Nephron progenitor cell (in vitro differentiated cells): ENCODE results near the gene SLAMF8.

Experiments used
- DNase-seq: peaks from one replicate; pipeline ENCODE4 v3.0.0; 2021
- H3K27ac Mint-ChIP-seq: 2 replicates; pipeline ENCODE4 v1.8.0; 2021; ENCODE audit warnings: mild to moderate bottlenecking, moderate library complexity, mixed read lengths
- H3K27me3 Mint-ChIP-seq: 2 replicates; pipeline ENCODE4 v1.8.0; 2021; ENCODE audit warnings: mild to moderate bottlenecking, low read depth, mixed read lengths; ENCODE audit not compliant: poor library complexity
- H3K36me3 Mint-ChIP-seq: 2 replicates; pipeline ENCODE4 v1.8.0; 2021; ENCODE audit warnings: low read depth, mixed read lengths
- H3K4me1 Mint-ChIP-seq: 2 replicates; pipeline ENCODE4 v1.8.0; 2021; ENCODE audit warnings: mixed read lengths
- H3K4me3 Mint-ChIP-seq: 2 replicates; pipeline ENCODE4 v1.8.0; 2021; ENCODE audit warnings: mild to moderate bottlenecking, moderate library complexity, mixed read lengths
- H3K9me3 Mint-ChIP-seq: 2 replicates; pipeline ENCODE4 v1.8.0; 2021; ENCODE audit warnings: mild to moderate bottlenecking, moderate library complexity, mixed read lengths
- TF ChIP-seq, protein P1 (sequence below): fragments of 200-600 bp; sonication (generic); IDR thresholded peaks from 2 replicates; pipeline ENCODE4 v1.5.0; 2021; ENCODE audit warnings: antibody characterized with exemption

The SLAMF8 gene

DNA sequence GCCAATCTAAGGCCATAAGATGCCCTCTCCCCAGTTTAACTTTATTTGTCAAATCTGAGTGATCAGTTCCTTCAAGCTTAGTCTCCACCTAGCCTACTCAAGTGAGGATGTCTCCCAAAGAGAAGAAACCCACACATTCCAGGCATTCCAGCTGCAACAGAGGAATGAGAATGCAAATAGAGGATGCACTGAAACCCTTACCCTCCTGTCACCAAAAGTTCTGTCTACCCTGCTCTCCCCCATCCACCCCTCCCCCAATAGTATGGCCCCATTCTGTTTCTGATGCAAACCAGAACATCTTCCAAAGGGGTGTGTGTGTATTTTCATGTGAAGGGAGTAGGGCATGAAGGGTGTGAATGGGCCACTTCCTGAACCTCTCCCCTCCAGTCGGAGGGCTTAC is 42.9 kb upstream of the SLAMF8 start:
- no peaks in the 10 kb centered on the region for H3K36me3 Mint-ChIP-seq
- TF ChIP-seq, protein P1, sequence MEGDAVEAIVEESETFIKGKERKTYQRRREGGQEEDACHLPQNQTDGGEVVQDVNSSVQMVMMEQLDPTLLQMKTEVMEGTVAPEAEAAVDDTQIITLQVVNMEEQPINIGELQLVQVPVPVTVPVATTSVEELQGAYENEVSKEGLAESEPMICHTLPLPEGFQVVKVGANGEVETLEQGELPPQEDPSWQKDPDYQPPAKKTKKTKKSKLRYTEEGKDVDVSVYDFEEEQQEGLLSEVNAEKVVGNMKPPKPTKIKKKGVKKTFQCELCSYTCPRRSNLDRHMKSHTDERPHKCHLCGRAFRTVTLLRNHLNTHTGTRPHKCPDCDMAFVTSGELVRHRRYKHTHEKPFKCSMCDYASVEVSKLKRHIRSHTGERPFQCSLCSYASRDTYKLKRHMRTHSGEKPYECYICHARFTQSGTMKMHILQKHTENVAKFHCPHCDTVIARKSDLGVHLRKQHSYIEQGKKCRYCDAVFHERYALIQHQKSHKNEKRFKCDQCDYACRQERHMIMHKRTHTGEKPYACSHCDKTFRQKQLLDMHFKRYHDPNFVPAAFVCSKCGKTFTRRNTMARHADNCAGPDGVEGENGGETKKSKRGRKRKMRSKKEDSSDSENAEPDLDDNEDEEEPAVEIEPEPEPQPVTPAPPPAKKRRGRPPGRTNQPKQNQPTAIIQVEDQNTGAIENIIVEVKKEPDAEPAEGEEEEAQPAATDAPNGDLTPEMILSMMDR, result no peak
- H3K9me3 Mint-ChIP-seq, result no peaks in the 10 kb centered on the region
- peaks cover 24% of the 10 kb centered on the region for H3K27me3 Mint-ChIP-seq
- H3K4me3 Mint-ChIP-seq, result no peak overlapping the region
- H3K4me1 Mint-ChIP-seq, result peaks cover 17% of the 10 kb centered on the region
- DNase-seq, result no peak
- no peak overlapping the region for H3K27ac Mint-ChIP-seq

DNA sequence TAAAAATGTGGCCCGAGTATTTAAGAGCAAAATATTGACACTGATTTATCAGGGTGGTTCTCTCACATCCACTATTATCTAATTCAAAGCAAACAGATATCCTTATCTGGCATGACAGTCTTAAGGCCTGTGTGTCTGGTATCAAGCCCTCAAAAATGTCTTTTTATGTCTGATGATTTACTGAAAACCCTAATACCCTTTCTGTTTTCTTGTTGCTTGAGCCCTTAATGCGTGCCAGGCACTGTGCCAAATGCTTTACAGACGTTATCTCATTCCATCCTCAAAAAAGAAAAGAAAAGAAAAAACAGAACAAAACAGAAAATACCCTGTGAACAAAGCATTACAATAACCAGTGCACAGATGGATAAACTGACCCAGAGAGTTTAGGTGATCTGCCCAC is 40.2 kb upstream of the SLAMF8 start:
- H3K36me3 Mint-ChIP-seq, result no peaks in the 10 kb centered on the region
- DNase-seq, result no peak
- H3K4me1 Mint-ChIP-seq, result peaks cover 2% of the 10 kb centered on the region
- TF ChIP-seq, protein P1, result no peak
- no peak overlapping the region for H3K4me3 Mint-ChIP-seq
- H3K27ac Mint-ChIP-seq, result no peak overlapping the region
- no peaks in the 10 kb centered on the region for H3K9me3 Mint-ChIP-seq
- peaks cover 29% of the 10 kb centered on the region for H3K27me3 Mint-ChIP-seq

DNA sequence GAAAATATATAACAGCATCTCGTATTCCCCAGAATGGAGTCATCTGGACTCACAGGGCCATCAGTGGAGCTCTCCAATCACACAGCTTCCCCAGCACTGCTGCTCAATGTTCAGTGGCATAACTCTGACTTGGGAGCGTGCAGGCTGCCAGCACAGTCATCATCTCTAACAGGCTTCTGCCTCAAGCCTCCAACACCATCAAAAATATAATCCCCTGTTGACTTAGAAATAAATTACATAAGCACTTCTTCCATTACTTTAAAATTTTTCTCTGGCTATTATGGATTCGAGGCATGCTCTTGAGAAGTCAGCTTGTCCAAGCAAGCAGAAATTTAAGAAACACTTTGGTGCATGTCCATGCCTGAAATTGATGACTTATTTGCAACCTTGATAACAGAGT is 39.7 kb upstream of the SLAMF8 start:
- H3K4me3 Mint-ChIP-seq, result no peak overlapping the region
- H3K27ac Mint-ChIP-seq, result no peak overlapping the region
- H3K36me3 Mint-ChIP-seq, result no peaks in the 10 kb centered on the region

DNA sequence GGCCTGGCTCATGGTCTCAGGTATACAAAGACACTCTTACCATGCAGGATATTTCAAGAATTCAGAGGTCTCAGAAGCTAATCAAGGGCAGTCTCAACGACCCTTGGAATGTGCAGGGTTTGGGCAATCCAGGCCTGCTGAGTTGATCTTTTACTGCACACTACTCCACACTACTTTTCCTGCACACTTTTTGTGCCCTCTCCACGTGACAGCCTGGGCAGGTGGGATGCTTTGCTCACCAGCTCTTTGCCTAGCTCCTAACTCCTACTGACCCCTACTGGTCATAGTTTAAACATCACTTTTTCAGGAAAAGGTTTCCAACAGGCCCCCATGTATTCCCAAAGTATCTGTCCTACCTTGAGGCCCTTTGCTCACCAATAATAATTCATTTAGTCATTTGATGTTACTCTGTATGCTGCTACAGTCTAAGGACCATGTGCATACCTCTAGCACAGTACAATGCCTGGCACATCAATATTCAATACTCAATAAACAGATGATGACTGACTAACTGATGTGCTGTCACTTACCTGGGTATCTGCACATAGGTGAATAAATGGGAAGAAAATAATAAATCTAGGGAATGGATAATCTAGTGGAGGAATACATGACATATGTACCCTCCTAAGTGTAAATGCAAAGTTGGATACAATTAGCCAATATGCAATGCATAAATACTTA is 36.3 kb upstream of the SLAMF8 start:
- Mint-ChIP-seq H3K4me1 (no peaks in the 10 kb centered on the region), H3K9me3 (no peaks in the 10 kb centered on the region), H3K36me3 (no peaks in the 10 kb centered on the region), H3K27ac (no peak overlapping the region), H3K27me3 (peaks cover 39% of the 10 kb centered on the region), H3K4me3 (no peak overlapping the region)
- peak; percentile 14 for DNase-seq
- TF ChIP-seq, protein P1, result peak; percentile 58

More for the DNA sequence above, 39.7 kb upstream of the SLAMF8 start:
- TF ChIP-seq, protein P1, result no peak
- H3K27me3 Mint-ChIP-seq, result peaks cover 33% of the 10 kb centered on the region
- no peaks in the 10 kb centered on the region for H3K9me3 Mint-ChIP-seq
- no peaks in the 10 kb centered on the region for H3K4me1 Mint-ChIP-seq
- DNase-seq, result no peak

DNA sequence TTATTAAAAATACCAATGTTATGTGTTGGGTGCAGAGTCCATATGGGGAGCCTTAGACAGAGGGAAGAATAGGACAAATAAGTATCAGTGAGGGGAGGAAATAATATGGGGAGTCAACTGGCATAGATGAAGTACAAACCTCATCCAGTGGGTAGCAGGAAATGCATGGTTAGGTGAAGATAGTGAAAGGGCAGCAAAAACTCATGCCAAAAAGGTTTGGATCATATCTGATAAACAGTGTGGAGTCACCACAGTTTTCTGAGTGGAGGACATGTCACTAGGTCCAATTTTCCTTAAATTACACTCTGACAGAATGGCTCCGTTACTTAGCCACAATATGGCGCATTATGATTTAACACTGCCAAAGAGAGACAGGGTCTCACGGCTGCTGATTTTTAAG is 35.6 kb upstream of the SLAMF8 start:
- Mint-ChIP-seq H3K27ac (no peak overlapping the region), H3K27me3 (peaks cover 38% of the 10 kb centered on the region), H3K9me3 (no peaks in the 10 kb centered on the region), H3K4me3 (no peak overlapping the region), H3K4me1 (no peaks in the 10 kb centered on the region), H3K36me3 (no peaks in the 10 kb centered on the region)
- TF ChIP-seq, protein P1, result no peak
- DNase-seq, result no peak

GRCh38 chr1:159791461-159791860 is 35.2 kb upstream of the SLAMF8 start:
- Mint-ChIP-seq H3K4me3 (no peak overlapping the region), H3K27ac (no peak overlapping the region), H3K9me3 (no peaks in the 10 kb centered on the region), H3K4me1 (no peaks in the 10 kb centered on the region), H3K27me3 (peaks cover 37% of the 10 kb centered on the region), H3K36me3 (no peaks in the 10 kb centered on the region)
- TF ChIP-seq, protein P1, result no peak
- DNase-seq, result no peak
